HepG2 (cell line): ENCODE data around the gene BCKDHA. TPM values are rescaled to one million over a fixed set of nuclear protein-coding genes. Genes with fewer than 3 reads are reported as not detected.

ENCODE experiments used
- GATAD2A ChIP-seq: IDR thresholded peaks from 2 replicates; pipeline ENCODE4 v1.6.1; 2016
- SAP130 ChIP-seq: IDR thresholded peaks from 2 replicates; pipeline ENCODE4 v1.6.1; 2016; ENCODE audit warnings: low read depth
- SMAD9 ChIP-seq: sonication (generic); formaldehyde crosslinking; IDR thresholded peaks from 2 replicates; pipeline ENCODE4 v1.5.1; 2020; ENCODE audit warnings: mild to moderate bottlenecking, missing genetic modification reagents
- TAF15 ChIP-seq: fragments of 200-400 bp; formaldehyde crosslinking; IDR thresholded peaks from one replicate; pipeline ENCODE4 v1.6.1; 2018; ENCODE audit warnings: mild to moderate bottlenecking, low read depth, low read length; ENCODE audit not compliant: poor library complexity, severe bottlenecking
- TARDBP ChIP-seq: sonication (generic); formaldehyde crosslinking; IDR thresholded peaks from 2 replicates; pipeline ENCODE4 v1.8.0; 2022; ENCODE audit warnings: mild to moderate bottlenecking, missing genetic modification reagents
- TCF7 ChIP-seq: sonication (generic); IDR thresholded peaks from 2 replicates; pipeline ENCODE4 v1.6.1; 2016; ENCODE audit warnings: antibody characterized with exemption, low read depth
- YY1 ChIP-seq: IDR thresholded peaks from 2 replicates; pipeline ENCODE4 v1.6.1; 2011; ENCODE audit warnings: low read length, low read depth, moderate library complexity, mild to moderate bottlenecking; ENCODE audit not compliant: insufficient read depth, insufficient replicate concordance
- ZC3H13 ChIP-seq: sonication (generic); formaldehyde crosslinking; IDR thresholded peaks from 2 replicates; pipeline ENCODE4 v1.8.1; 2023; ENCODE audit warnings: mild to moderate bottlenecking, missing genetic modification reagents, moderate library complexity
- ZNF264 ChIP-seq: sonication (generic); formaldehyde crosslinking; IDR thresholded peaks from 2 replicates; pipeline ENCODE4 v1.4.0; 2020; ENCODE audit warnings: missing genetic modification reagents
- ZNF383 ChIP-seq: sonication (generic); formaldehyde crosslinking; IDR thresholded peaks from 2 replicates; pipeline ENCODE4 v1.4.0; 2020; ENCODE audit warnings: missing genetic modification reagents, mild to moderate bottlenecking, borderline replicate concordance
- ZNF547 ChIP-seq: sonication (generic); formaldehyde crosslinking; IDR thresholded peaks from 2 replicates; pipeline ENCODE4 v1.5.1; 2020; ENCODE audit warnings: mild to moderate bottlenecking, missing genetic modification reagents
- ZNF550 ChIP-seq: sonication (generic); formaldehyde crosslinking; IDR thresholded peaks from 2 replicates; pipeline ENCODE4 v1.4.0; 2020; ENCODE audit warnings: mild to moderate bottlenecking, missing genetic modification reagents, borderline replicate concordance
- ZNF562 ChIP-seq: sonication (generic); formaldehyde crosslinking; IDR thresholded peaks from 2 replicates; pipeline ENCODE4 v1.8.0; 2022; ENCODE audit warnings: missing genetic modification reagents, borderline replicate concordance
- ZNF766 ChIP-seq: sonication (generic); formaldehyde crosslinking; IDR thresholded peaks from 2 replicates; pipeline ENCODE4 v1.5.0; 2020; ENCODE audit warnings: missing genetic modification reagents, borderline replicate concordance
- ZNF775 ChIP-seq: sonication (generic); formaldehyde crosslinking; IDR thresholded peaks from 2 replicates; pipeline ENCODE4 v1.4.0; 2020; ENCODE audit warnings: missing genetic modification reagents, mild to moderate bottlenecking, moderate library complexity, borderline replicate concordance
- ZNF776 ChIP-seq: sonication (generic); formaldehyde crosslinking; IDR thresholded peaks from 2 replicates; pipeline ENCODE4 v1.4.0; 2020; ENCODE audit warnings: mild to moderate bottlenecking, missing genetic modification reagents
- ZNF850 ChIP-seq: sonication (generic); formaldehyde crosslinking; conservative IDR thresholded peaks from 2 replicates; pipeline ENCODE4 v1.9.0; 2021; ENCODE audit warnings: mild to moderate bottlenecking, missing genetic modification reagents
- ZSCAN22 ChIP-seq: sonication (generic); formaldehyde crosslinking; IDR thresholded peaks from 2 replicates; pipeline ENCODE4 v1.4.0; 2020; ENCODE audit warnings: mild to moderate bottlenecking, missing genetic modification reagents
- polyA plus RNA-seq, 8 experiments: library from polyadenylated mRNA; depleted of rRNA in 3 of 8; stranded (reverse) in 7 of 8; unstranded in 1 of 8; fragments of >200 nt; fragmentation: Illumina TruSeq in 4 of 8; extraction: Trizol in 4 of 8; gene quantifications; 2 replicates each; pipeline versions ENCODE4 v1.2.1 to v1.2.3, GENCODE V29; 2011 to 2016; ENCODE audit warnings: low read depth in 4 of 8, missing spikeins in 1 of 8, mixed read lengths in 1 of 8; ENCODE audit not compliant: insufficient read depth in 1 of 8
- total RNA-seq, 5 experiments: library from RNA; depleted of rRNA; stranded (reverse); fragments of >200 nt; fragmentation: Illumina TruSeq; extraction: Trizol; gene quantifications; 2 replicates each; pipeline ENCODE4 v1.2.3, GENCODE V29; 2016; ENCODE audit warnings: low read depth in 1 of 5
- TF ChIP-seq, protein P1 (sequence below): IDR thresholded peaks from 2 replicates; pipeline ENCODE4 v1.6.1; 2012; ENCODE audit warnings: inconsistent platforms

Gene BCKDHA
- total and polyA plus RNA-seq, 2 of the 13 experiments (the other 11 are each of a cell fraction or from before 2014, with no cell fraction given): 11.8 to 31.5 TPM

DNA sequence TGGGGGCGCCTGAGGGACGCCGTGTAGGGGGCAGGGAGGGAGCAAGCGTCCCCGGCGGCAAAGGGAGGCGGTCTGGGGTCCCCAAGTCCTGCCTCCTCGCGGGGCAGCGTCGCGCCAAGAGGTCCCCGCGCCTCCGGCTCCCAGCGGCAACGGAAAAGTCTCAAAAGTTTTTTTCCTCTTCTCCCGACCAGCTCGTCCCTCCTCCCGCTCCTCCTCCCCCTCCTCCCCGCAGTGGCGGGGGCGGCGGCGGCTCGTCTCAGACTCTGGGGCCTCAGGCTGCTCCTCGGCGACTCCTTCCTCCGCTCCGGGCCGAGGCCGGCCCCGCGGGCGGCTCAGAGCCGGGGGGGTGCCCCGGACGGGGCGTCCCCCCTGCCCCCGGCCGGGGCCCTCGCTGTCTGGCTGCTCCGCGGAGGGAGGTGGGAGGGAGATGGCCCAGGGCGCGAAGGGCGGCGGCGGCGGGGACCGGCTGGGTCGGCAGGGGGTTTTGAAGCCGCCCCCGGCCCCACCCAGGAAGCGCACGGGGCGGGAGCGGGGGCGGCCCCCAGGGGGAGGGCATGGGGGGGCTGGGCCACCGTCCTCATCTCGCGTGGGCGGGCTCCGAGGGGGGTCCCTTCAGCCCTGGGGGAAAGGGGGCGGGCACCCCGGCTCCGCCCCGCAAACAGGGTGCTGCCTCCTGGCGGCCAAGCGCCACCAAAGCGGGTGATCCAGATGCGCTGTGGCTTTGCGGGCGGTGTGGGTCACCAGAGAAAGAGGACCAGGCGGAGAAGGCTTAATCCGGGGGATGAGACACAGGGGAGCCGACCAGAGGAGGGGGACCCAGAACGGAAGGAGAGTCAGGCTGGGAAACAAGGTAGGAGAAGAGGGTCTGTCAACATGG, 43.9 kb upstream of the BCKDHA start, which contains the start of gene TGFB1 (continued):
- TF ChIP-seq GATAD2A (CRISPR knock-in tag) (peak; percentile 72), SAP130 (CRISPR knock-in tag) (peak; percentile 76), TAF15 (no peak), ZNF850 (CRISPR knock-in tag) (0 out of 2 replicates have a peak, but pooled peaks have one; percentile 45), ZNF562 (CRISPR knock-in tag) (no peak), ZSCAN22 (no peak), SMAD9 (no peak), ZNF550 (CRISPR knock-in tag) (0 out of 2 replicates have a peak, but pooled peaks have one; percentile 57), ZNF775 (CRISPR knock-in tag) (no peak), TARDBP (CRISPR knock-in tag) (peak; percentile 54; the same call in 1 of the 2 replicates), ZNF766 (no peak), YY1 (peak; percentile 49), ZNF776 (CRISPR knock-in tag) (no peak), ZNF383 (CRISPR knock-in tag) (no peak), TCF7 (peak; percentile 34; the same call in 1 of the 2 replicates), ZNF547 (CRISPR knock-in tag) (no peak), ZC3H13 (CRISPR knock-in tag) (peak; percentile 30; the same call in 1 of the 2 replicates), ZNF264 (CRISPR knock-in tag) (no peak)
- TF ChIP-seq, protein P1, sequence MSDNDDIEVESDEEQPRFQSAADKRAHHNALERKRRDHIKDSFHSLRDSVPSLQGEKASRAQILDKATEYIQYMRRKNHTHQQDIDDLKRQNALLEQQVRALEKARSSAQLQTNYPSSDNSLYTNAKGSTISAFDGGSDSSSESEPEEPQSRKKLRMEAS: peak; percentile 72
- TF ChIP-seq, all 625 proteins: peak for 101
